Mesendoderm (in vitro differentiated cells): ENCODE data around the gene RGL4.
"Not testable (repeated sequence)": the region's sequence is repeated elsewhere in the genome, so short reads cannot be mapped to it uniquely, and the experiment has no call there.

Experiments
- DNase-seq: peaks from one replicate; pipeline ENCODE4 v3.0.0; 2013
- H2AK5ac ChIP-seq: 2 replicates; pipeline ENCODE4 v1.6.1; 2013; ENCODE audit warnings: low read length, inconsistent platforms
- H2BK120ac ChIP-seq: 2 replicates; pipeline ENCODE4 v1.6.1; 2013; ENCODE audit warnings: low read depth, mild to moderate bottlenecking, low read length, moderate library complexity, mixed read lengths
- H2BK15ac ChIP-seq: replicated peaks from 2 replicates; pipeline ENCODE4 v1.6.1; 2013; ENCODE audit warnings: low read depth, mild to moderate bottlenecking, moderate library complexity
- H2BK5ac ChIP-seq: 2 replicates; pipeline ENCODE4 v1.6.1; 2013; ENCODE audit warnings: low read length, inconsistent platforms
- H3K18ac ChIP-seq: 2 replicates; pipeline ENCODE4 v1.6.1; 2013; ENCODE audit warnings: mild to moderate bottlenecking, low read length, mixed read lengths
- H3K23ac ChIP-seq: one replicate; pipeline ENCODE4 v1.6.1; 2013; ENCODE audit warnings: low read length
- H3K27ac ChIP-seq: 2 replicates; pipeline ENCODE4 v1.5.1; 2013; ENCODE audit warnings: low read depth, mild to moderate bottlenecking, inconsistent platforms, low read length, moderate library complexity
- H3K27me3 ChIP-seq: 2 replicates; pipeline ENCODE4 v1.6.1; 2013; ENCODE audit warnings: low read length, control low read depth, mild to moderate bottlenecking, inconsistent platforms; ENCODE audit not compliant: insufficient read depth, poor library complexity
- H3K36me3 ChIP-seq: 2 replicates; pipeline ENCODE4 v1.6.1; 2013; ENCODE audit warnings: low read length, inconsistent platforms; ENCODE audit not compliant: control insufficient read depth, insufficient read depth
- H3K4ac ChIP-seq: one replicate; pipeline ENCODE4 v1.6.1; 2013; ENCODE audit warnings: low read depth, mild to moderate bottlenecking, low read length, moderate library complexity
- H3K4me1 ChIP-seq: 2 replicates; pipeline ENCODE4 v1.6.1; 2013; ENCODE audit warnings: low read depth, low read length, inconsistent platforms; ENCODE audit not compliant: control insufficient read depth
- H3K4me2 ChIP-seq: 2 replicates; pipeline ENCODE4 v1.6.1; 2013; ENCODE audit warnings: low read length
- H3K4me3 ChIP-seq: 2 replicates; pipeline ENCODE4 v1.5.1; 2013; ENCODE audit warnings: mild to moderate bottlenecking, low read length
- H3K56ac ChIP-seq: one replicate; pipeline ENCODE4 v1.6.1; 2013; ENCODE audit warnings: low read length
- H3K79me1 ChIP-seq: 2 replicates; pipeline ENCODE4 v1.6.1; 2013; ENCODE audit warnings: low read length, inconsistent platforms
- H3K79me2 ChIP-seq: 2 replicates; pipeline ENCODE4 v1.6.1; 2013; ENCODE audit warnings: mild to moderate bottlenecking, low read length; ENCODE audit not compliant: control insufficient read depth, insufficient read depth
- H3K9ac ChIP-seq: 2 replicates; pipeline ENCODE4 v1.6.1; 2013; ENCODE audit warnings: low read length, inconsistent platforms
- H4K5ac ChIP-seq: one replicate; pipeline ENCODE4 v1.6.1; 2013; ENCODE audit warnings: low read length
- H4K8ac ChIP-seq: one replicate; pipeline ENCODE4 v1.6.1; 2013; ENCODE audit warnings: low read depth, mild to moderate bottlenecking, control low read depth, low read length, moderate library complexity
- WGBS: extraction: QIAGEN DNeasy Blood & Tissue Kit; methylation state at CpG from one replicate; pipeline ENCODE4 v1.1.7; 2013; ENCODE audit warnings: low lambda C conversion rate, missing lambda C conversion rate; ENCODE audit not compliant: insufficient coverage; ENCODE audit errors: extremely low coverage; 5-methylcytosine and 5-hydroxymethylcytosine counted together

RGL4 gene

GRCh38 chr22:23718371-23719165, 27.8 kb downstream of the RGL4 start:
- Histone ChIP-seq H3K27ac (no peak overlapping the region), H2BK120ac (no peak overlapping the region), H3K36me3 (no peaks in the 10 kb centered on the region), H4K8ac (no peak overlapping the region), H2BK15ac (no peak overlapping the region), H3K18ac (no peak overlapping the region), H3K79me1 (peaks cover 2% of the 10 kb centered on the region), H3K23ac (no peak overlapping the region), H2AK5ac (no peak overlapping the region), H2BK5ac (no peak overlapping the region), H3K9ac (no peak overlapping the region), H3K4me1 (no peaks in the 10 kb centered on the region), H3K4me2 (no peak overlapping the region), H4K5ac (no peak overlapping the region), H3K4ac (no peak overlapping the region), H3K79me2 (no peaks in the 10 kb centered on the region), H3K56ac (no peak overlapping the region), H3K27me3 (no peaks in the 10 kb centered on the region), H3K4me3 (no peak overlapping the region)
- no peak for DNase-seq
- WGBS = no CpG with 5 or more reads among the region's 17 CpGs

DNA sequence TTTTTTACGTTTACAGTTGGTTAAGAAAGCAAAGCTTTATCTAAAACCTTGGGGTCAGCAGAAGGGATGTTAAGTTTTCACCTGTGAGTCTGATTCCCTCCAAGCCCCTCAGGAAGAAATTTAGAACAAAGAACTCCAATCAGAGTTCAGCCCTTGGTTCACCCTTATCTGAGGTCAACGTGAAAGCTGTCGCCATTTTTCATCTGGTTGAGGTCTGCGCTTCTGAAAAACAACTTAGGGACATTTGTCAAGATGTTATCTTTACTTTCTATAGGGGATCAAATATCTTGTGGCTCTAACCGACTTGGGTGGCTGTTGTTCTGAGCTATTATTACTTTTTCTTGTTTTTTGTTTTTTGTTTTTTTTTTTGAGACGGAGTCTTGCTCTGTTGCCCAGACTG, 30.0 kb downstream of the RGL4 start:
- no peak overlapping the region for H3K9ac ChIP-seq
- no peak overlapping the region for H4K5ac ChIP-seq
- H3K4ac ChIP-seq = no peak overlapping the region
- no peak overlapping the region for H2BK5ac ChIP-seq
- peaks cover 2% of the 10 kb centered on the region for H3K79me1 ChIP-seq
- no peak overlapping the region for H3K18ac ChIP-seq
- H3K27ac ChIP-seq = no peak overlapping the region
- H3K4me2 ChIP-seq = no peak overlapping the region
- H2BK120ac ChIP-seq = no peak overlapping the region
- H3K79me2 ChIP-seq = no peaks in the 10 kb centered on the region
- H4K8ac ChIP-seq = no peak overlapping the region
- no peak overlapping the region for H2AK5ac ChIP-seq
- WGBS = no CpG with 5 or more reads among the region's 6 CpGs
- H3K4me1 ChIP-seq = no peaks in the 10 kb centered on the region
- H3K56ac ChIP-seq = no peak overlapping the region
- DNase-seq = no peak
- H3K36me3 ChIP-seq = no peaks in the 10 kb centered on the region
- H3K23ac ChIP-seq = no peak overlapping the region
- no peak overlapping the region for H2BK15ac ChIP-seq
- no peaks in the 10 kb centered on the region for H3K27me3 ChIP-seq
- H3K4me3 ChIP-seq = no peak overlapping the region

- Histone ChIP-seq H3K36me3 (no peaks in the 10 kb centered on the region), H2BK5ac (no peak overlapping the region), H3K23ac (no peak overlapping the region), H3K27ac (no peak overlapping the region), H4K5ac (no peak overlapping the region), H3K27me3 (no peaks in the 10 kb centered on the region), H3K79me1 (no peaks in the 10 kb centered on the region), H2AK5ac (no peak overlapping the region), H2BK15ac (no peak overlapping the region), H3K18ac (no peak overlapping the region), H3K56ac (no peak overlapping the region), H3K9ac (no peak overlapping the region), H3K4ac (no peak overlapping the region), H2BK120ac (no peak overlapping the region), H3K79me2 (no peaks in the 10 kb centered on the region), H3K4me2 (no peak overlapping the region), H4K8ac (no peak overlapping the region), H3K4me1 (no peaks in the 10 kb centered on the region), H3K4me3 (no peak overlapping the region)
- DNase-seq = no peak
- WGBS = no CpG with 5 or more reads among the region's 4 CpGs
Observed at GRCh38 chr22:23722160-23722559, 31.3 kb downstream of the RGL4 start.

DNA sequence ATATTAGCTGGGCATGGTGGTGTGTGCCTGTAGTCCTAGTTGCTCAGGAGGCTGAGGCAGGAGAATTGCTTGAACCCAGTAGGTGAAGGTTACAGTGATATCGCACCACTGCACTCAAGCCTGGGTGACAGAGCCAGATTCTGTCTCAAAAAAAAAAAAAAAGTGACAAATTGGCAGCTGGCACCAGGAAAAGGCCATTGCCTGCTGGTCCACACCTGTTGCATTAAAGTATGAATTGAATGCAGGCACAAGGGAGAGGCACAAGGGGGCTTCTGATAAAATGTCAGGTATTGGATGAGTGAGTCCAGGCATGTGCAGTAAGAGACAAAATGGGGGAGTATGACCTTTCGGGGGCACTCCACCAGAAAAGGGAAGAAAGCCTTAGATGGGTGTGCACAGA, 31.9 kb downstream of the RGL4 start:
- H3K27me3 ChIP-seq = no peaks in the 10 kb centered on the region
- H2BK5ac ChIP-seq = no peak overlapping the region
- H3K9ac ChIP-seq = no peak overlapping the region
- WGBS = no CpG with 5 or more reads among the region's 2 CpGs
- H3K79me2 ChIP-seq = no peaks in the 10 kb centered on the region
- no peak overlapping the region for H2AK5ac ChIP-seq
- H3K4ac ChIP-seq = no peak overlapping the region
- H3K23ac ChIP-seq = no peak overlapping the region
- no peak overlapping the region for H2BK120ac ChIP-seq
- no peak overlapping the region for H4K5ac ChIP-seq
- H3K4me2 ChIP-seq = no peak overlapping the region
- no peak overlapping the region for H3K4me3 ChIP-seq
- DNase-seq = no peak
- no peak overlapping the region for H3K56ac ChIP-seq
- H3K18ac ChIP-seq = no peak overlapping the region
- no peak overlapping the region for H3K27ac ChIP-seq
- no peak overlapping the region for H2BK15ac ChIP-seq
- no peak overlapping the region for H4K8ac ChIP-seq
- H3K36me3 ChIP-seq = no peaks in the 10 kb centered on the region
- H3K4me1 ChIP-seq = no peaks in the 10 kb centered on the region
- no peaks in the 10 kb centered on the region for H3K79me1 ChIP-seq

DNA sequence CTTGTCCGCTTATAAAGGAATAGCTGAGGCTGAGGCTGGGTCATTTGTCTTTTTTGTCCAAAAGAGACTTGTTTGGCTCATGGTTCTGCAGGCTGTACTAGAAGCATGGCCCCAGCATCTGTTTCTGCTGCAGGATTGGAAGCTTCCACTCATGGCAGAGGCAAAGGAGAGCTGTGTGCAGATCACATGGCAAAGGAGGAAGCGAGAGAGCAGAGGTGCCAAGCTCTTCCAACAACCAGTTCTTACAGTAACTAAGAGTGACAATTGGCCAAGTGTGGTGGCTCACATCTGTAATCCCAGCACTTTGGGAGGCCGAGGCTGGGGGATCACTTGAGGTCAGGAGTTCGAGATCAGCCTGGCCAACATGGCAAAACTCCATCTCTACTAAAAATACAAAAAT, 37.3 kb downstream of the RGL4 start:
- H3K9ac ChIP-seq, H2BK15ac ChIP-seq, H3K36me3 ChIP-seq, H3K27ac ChIP-seq, H3K4me1 ChIP-seq, H2BK120ac ChIP-seq, H4K5ac ChIP-seq, H4K8ac ChIP-seq, H3K56ac ChIP-seq, H2BK5ac ChIP-seq, H3K79me1 ChIP-seq, H2AK5ac ChIP-seq, H3K4me3 ChIP-seq, H3K4ac ChIP-seq, H3K23ac ChIP-seq, DNase-seq, H3K79me2 ChIP-seq, H3K4me2 ChIP-seq, H3K27me3 ChIP-seq, H3K18ac ChIP-seq: not testable (repeated sequence)
- no CpG with 5 or more reads among the region's 4 CpGs for WGBS

DNA sequence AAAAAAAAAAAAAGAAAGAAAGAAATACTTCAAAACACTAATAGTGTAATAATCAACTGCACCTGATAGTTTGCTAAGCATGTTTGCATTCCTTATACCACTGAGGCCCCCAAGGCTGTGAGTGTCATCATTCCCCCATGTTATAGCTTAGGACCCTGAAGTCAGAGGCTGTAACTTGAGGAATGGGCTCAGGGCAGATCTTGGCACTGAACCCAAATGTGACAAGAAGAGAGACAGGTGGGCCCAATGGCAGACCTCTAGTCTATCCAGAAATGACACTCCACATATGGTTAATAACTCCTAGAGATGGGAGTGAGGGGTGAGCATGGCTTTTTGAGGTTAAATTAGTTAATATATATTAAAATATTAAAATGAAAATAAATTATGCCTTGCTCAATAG, 46.9 kb downstream of the RGL4 start:
- Histone ChIP-seq H2BK15ac (no peak overlapping the region), H3K23ac (no peak overlapping the region), H3K27ac (no peak overlapping the region), H3K9ac (no peak overlapping the region), H3K4me2 (no peak overlapping the region), H2AK5ac (no peak overlapping the region), H3K79me1 (no peaks in the 10 kb centered on the region), H3K36me3 (no peaks in the 10 kb centered on the region), H2BK5ac (no peak overlapping the region), H3K4me1 (no peaks in the 10 kb centered on the region), H3K18ac (no peak overlapping the region), H3K56ac (no peak overlapping the region), H3K4ac (no peak overlapping the region), H3K27me3 (no peaks in the 10 kb centered on the region), H4K8ac (no peak overlapping the region), H3K79me2 (no peaks in the 10 kb centered on the region), H4K5ac (no peak overlapping the region), H2BK120ac (no peak overlapping the region), H3K4me3 (no peak overlapping the region)
- DNase-seq = no peak
